ENCODE results near the gene METTL23. TPM values are rescaled to one million over a fixed set of nuclear protein-coding genes. Genes with fewer than 3 reads are reported as not detected.

METTL23 gene
- total and polyA plus RNA-seq, 2 experiments from 2014 or later = 41.6 to 55.9 TPM

GRCh38 chr17:76684756-76685155, 41.9 kb upstream of the METTL23 start:
- H3K27me3 ChIP-seq (ENCODE audit: insufficient read depth) = no peaks in the 10 kb centered on the region
- Mint-ChIP-seq H3K36me3 (ENCODE audit: low read depth) (no peaks in the 10 kb centered on the region; the same call in 2 of the 3 replicates), H3K4me1 (peaks cover 52% of the 10 kb centered on the region), H3K4me3 (no peak overlapping the region), H3K27me3 (ENCODE audit: insufficient read depth, low read depth, poor library complexity) (peaks cover 18% of the 10 kb centered on the region), H3K27ac (no peak overlapping the region), H3K9me3 (no peaks in the 10 kb centered on the region)
- no peak overlapping the region for H3K27ac ChIP-seq (ENCODE audit: low read depth)
- no peak for ATAC-seq
- H3K4me3 ChIP-seq = no peak overlapping the region
- no peaks in the 10 kb centered on the region for H4K20me1 ChIP-seq (replicated peaks; ENCODE audit: insufficient read depth)
- no peaks in the 10 kb centered on the region for H3K36me3 ChIP-seq (ENCODE audit: insufficient read depth)
- no peaks in the 10 kb centered on the region for H3F3A ChIP-seq (replicated peaks; ENCODE audit: low read depth)
- H3K79me2 ChIP-seq (replicated peaks; ENCODE audit: insufficient read depth) = no peaks in the 10 kb centered on the region
- no peak for DNase-seq (ENCODE audit: low spot score)
- H3K9me2 ChIP-seq (ENCODE audit: insufficient read depth) = no peaks in the 10 kb centered on the region
- H2AFZ ChIP-seq = no peak overlapping the region
- no peak overlapping the region for H3K4me2 ChIP-seq
- peaks cover 8% of the 10 kb centered on the region for H3K4me1 ChIP-seq (ENCODE audit: insufficient read depth)
- TF ChIP-seq ZNF462 (CRISPR knock-in tag; IDR thresholded peaks at IDR 0.05) = no peak
- no peak for TF ChIP-seq CTCF (conservative IDR thresholded peaks at IDR 0.05; ENCODE audit: low read depth in 2 of 2)
- no peak for TF ChIP-seq ETS1 (IDR thresholded peaks at IDR 0.05)
- TF ChIP-seq EZH2 (IDR thresholded peaks at IDR 0.05; ENCODE audit: low read depth, unreplicated experiment) = no peak
- TF ChIP-seq JUNB (IDR thresholded peaks at IDR 0.05; ENCODE audit: unreplicated experiment) = no peak
- TF ChIP-seq EZH2phosphoT487 (IDR thresholded peaks at IDR 0.05; ENCODE audit: unreplicated experiment) = no peak
- no peak for TF ChIP-seq CREB1 (CRISPR knock-in tag; IDR thresholded peaks at IDR 0.05; ENCODE audit: low read depth)
- no peak for TF ChIP-seq POLR2AphosphoS5 (IDR thresholded peaks at IDR 0.05; ENCODE audit: low read depth)
- no peak for TF ChIP-seq ZNF331 (CRISPR knock-in tag; IDR thresholded peaks at IDR 0.05; ENCODE audit: low read depth)
- no peak for TF ChIP-seq NANOG (IDR thresholded peaks at IDR 0.05; ENCODE audit: borderline replicate concordance)
- TF ChIP-seq REST (IDR thresholded peaks at IDR 0.05; ENCODE audit: unreplicated experiment) = no peak

All from GM23338 (cell line).